ENCODE data around the gene TOLLIP.

DNA sequence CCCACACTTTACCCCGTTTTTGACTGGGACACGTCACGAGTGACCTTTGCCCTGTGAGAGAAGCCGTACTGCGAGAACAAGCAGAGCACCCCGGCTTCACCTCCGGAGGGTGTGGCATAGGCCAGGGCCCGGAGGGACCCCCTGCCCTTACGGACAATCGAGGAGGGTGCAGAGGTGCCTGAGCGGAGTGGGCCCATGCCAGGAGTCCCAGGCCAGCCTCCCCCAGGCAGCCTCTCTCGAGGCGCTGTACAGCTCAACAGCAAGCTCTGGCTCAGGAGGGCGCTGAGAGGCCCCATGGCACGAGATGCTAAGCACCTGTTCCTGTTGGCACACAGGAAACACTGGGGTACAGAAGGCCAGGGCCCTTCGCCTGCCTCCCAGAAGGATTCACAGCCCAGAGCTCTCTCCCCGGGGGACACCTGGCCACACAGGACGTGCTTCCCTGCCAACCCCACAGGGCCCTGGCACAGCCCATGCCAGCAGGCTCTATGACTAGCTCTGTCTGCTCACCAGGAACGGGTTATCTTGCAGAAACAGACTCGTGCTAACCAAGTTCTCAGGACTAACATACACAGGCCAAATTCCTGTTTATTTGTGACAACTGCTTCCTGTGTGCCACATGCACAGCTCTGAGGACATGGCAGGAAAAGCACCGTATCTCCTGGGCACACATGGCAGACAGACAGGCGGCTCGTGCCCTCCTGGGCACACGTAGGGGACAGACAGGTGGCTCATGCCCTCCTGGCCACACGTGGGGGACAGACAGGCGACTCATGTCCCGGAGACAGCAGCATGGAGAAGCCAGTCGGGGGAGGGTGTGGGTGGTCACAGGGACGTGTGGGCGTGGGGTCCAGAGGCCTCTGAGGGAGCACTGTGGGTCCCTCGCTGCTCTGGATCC, 11.6 kb downstream of the TOLLIP start:
- no peak for TF ChIP-seq CTCF (IDR thresholded peaks at IDR 0.05 in 4 of 5, conservative IDR thresholded peaks at IDR 0.05 in 1 of 5)
- peak; percentile 66 to 69 for TF ChIP-seq POLR2A (IDR thresholded peaks at IDR 0.05)
